ENCODE results near the gene NVL.

DNA sequence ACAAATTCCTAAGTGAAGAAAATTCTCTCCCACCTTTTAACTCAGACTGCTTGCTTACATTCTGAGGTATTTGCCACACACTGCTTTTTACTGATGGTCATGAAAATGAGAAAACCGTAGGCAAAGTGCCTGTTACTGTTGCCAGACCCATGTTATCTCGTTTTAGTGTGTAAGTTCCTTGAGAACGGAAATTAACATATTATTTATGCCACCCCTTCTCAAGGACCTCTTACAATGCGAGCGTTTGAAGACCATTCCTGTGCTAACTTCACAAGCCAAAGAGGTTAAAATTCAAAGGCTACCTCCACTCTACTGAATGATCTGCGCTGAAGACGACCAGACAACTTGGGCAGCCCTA, 509 bp downstream of the NVL start:
- TF ChIP-seq, protein P1, sequence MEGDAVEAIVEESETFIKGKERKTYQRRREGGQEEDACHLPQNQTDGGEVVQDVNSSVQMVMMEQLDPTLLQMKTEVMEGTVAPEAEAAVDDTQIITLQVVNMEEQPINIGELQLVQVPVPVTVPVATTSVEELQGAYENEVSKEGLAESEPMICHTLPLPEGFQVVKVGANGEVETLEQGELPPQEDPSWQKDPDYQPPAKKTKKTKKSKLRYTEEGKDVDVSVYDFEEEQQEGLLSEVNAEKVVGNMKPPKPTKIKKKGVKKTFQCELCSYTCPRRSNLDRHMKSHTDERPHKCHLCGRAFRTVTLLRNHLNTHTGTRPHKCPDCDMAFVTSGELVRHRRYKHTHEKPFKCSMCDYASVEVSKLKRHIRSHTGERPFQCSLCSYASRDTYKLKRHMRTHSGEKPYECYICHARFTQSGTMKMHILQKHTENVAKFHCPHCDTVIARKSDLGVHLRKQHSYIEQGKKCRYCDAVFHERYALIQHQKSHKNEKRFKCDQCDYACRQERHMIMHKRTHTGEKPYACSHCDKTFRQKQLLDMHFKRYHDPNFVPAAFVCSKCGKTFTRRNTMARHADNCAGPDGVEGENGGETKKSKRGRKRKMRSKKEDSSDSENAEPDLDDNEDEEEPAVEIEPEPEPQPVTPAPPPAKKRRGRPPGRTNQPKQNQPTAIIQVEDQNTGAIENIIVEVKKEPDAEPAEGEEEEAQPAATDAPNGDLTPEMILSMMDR (IDR thresholded peaks at IDR 0.05): no peak
- no peak for TF ChIP-seq POLR2AphosphoS5 (IDR thresholded peaks at IDR 0.05)
